Measurements from ENCODE around the gene NUMA1. TPM values are rescaled to one million over a fixed set of nuclear protein-coding genes. Genes with fewer than 3 reads are reported as not detected.

NUMA1 gene
- total RNA-seq, 2 donors from 2014 or later = 130 to 132 TPM

DNA sequence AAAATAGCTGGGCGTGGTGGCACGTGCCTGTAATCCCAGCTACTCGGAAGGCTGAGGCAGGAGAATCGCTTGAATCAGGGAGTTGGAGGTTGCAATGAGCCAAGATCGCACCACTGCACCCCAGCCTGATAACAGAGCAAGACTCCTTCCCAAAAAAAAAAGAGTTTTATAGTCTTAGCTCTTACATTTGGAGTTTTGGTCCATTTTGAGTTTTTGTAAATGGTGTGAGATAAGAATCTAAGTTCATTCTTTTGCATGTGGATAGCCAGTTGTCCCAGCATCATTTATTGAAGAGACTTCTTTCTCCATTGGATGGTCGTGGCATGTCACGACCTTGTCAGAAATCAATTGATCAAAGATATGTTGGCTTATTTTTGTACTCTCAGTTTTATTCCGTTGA is 116.9 kb downstream of the NUMA1 start:
- WGBS, 2 experiments (ENCODE audit: insufficient coverage in 1 of 2, insufficient read length in 1 of 2) = 91 to 97% methylated on average over 4 to 8 of the region's 8 CpGs

DNA sequence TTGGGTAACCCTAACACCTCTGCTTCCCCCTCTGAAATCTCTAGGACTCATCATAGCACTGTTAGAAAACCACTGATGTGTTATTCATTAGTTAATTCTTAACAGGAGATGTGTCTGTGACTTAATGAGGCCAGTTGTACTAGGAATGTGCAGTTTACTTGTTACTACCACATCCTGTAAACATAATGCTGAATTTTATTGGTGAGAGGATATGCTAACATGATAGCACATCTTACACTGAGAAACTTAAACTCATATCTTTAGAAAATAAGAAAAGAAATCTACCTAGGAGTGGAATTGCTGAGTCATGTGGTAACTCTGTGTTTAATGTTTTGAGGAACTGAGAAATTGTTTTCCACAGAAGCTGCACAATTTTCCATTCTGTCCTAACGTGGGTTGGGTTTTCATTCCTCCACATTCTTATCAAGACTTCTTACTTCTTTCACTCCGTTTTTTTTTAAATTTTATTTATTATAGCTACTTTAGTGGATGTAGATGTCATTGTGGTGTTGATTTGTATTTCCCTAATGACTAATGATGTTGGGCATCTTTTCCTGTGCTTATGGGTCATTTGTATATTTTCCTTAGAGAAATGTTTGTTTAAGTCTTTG is 117.8 kb downstream of the NUMA1 start:
- Histone ChIP-seq H3K4me1 (ENCODE audit: control insufficient read depth, insufficient read depth, low read length) (no peaks in the 10 kb centered on the region), H3K9me3 (ENCODE audit: control insufficient read depth, low read length) (peaks cover 11% of the 10 kb centered on the region), H3K4me3 (ENCODE audit: low read length) (no peak overlapping the region), H3K27ac (ENCODE audit: low read depth, low read length) (no peak overlapping the region), H3K36me3 (ENCODE audit: control insufficient read depth, insufficient read depth, low read length) (peaks cover 58% of the 10 kb centered on the region), H3K9ac (ENCODE audit: extremely low read depth, low read length, poor library complexity, severe bottlenecking) (no peak overlapping the region), H3K27me3 (ENCODE audit: control insufficient read depth, insufficient read depth, low read length, poor library complexity, severe bottlenecking) (no peaks in the 10 kb centered on the region)
- Mint-ChIP-seq H3K9me3 (peaks cover 2% of the 10 kb centered on the region), H3K4me1 (no peaks in the 10 kb centered on the region), H3K4me3 (no peak overlapping the region), H3K27me3 (ENCODE audit: insufficient read depth) (no peaks in the 10 kb centered on the region), H3K36me3 (ENCODE audit: low read depth) (peaks cover 48% of the 10 kb centered on the region), H3K27ac (no peak overlapping the region)
- DNase-seq = no peak
- WGBS, 2 experiments (ENCODE audit: insufficient coverage in 1 of 2, insufficient read length in 1 of 2) = 100% methylated on average over 2 of the region's 2 CpGs; no CpG with 5 or more reads in 1 of the 2 experiments
- TF ChIP-seq, protein P1, sequence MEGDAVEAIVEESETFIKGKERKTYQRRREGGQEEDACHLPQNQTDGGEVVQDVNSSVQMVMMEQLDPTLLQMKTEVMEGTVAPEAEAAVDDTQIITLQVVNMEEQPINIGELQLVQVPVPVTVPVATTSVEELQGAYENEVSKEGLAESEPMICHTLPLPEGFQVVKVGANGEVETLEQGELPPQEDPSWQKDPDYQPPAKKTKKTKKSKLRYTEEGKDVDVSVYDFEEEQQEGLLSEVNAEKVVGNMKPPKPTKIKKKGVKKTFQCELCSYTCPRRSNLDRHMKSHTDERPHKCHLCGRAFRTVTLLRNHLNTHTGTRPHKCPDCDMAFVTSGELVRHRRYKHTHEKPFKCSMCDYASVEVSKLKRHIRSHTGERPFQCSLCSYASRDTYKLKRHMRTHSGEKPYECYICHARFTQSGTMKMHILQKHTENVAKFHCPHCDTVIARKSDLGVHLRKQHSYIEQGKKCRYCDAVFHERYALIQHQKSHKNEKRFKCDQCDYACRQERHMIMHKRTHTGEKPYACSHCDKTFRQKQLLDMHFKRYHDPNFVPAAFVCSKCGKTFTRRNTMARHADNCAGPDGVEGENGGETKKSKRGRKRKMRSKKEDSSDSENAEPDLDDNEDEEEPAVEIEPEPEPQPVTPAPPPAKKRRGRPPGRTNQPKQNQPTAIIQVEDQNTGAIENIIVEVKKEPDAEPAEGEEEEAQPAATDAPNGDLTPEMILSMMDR (conservative IDR thresholded peaks at IDR 0.05) = no peak

More for the DNA sequence above, 116.9 kb downstream of the NUMA1 start:
- Mint-ChIP-seq H3K4me3 (no peak overlapping the region), H3K4me1 (no peaks in the 10 kb centered on the region), H3K27me3 (ENCODE audit: insufficient read depth) (no peaks in the 10 kb centered on the region), H3K9me3 (peaks cover 2% of the 10 kb centered on the region), H3K36me3 (ENCODE audit: low read depth) (peaks cover 52% of the 10 kb centered on the region), H3K27ac (no peak overlapping the region)
- no peaks in the 10 kb centered on the region for H3K4me1 ChIP-seq (ENCODE audit: control insufficient read depth, insufficient read depth, low read length)
- no peak overlapping the region for H3K27ac ChIP-seq (ENCODE audit: low read depth, low read length)
- TF ChIP-seq, protein P1 (conservative IDR thresholded peaks at IDR 0.05) = no peak
- peaks cover 11% of the 10 kb centered on the region for H3K9me3 ChIP-seq (ENCODE audit: control insufficient read depth, low read length)
- no peak for DNase-seq
- H3K36me3 ChIP-seq (ENCODE audit: control insufficient read depth, insufficient read depth, low read length) = peaks cover 63% of the 10 kb centered on the region
- no peak overlapping the region for H3K9ac ChIP-seq (ENCODE audit: extremely low read depth, low read length, poor library complexity, severe bottlenecking)
- H3K27me3 ChIP-seq (ENCODE audit: control insufficient read depth, insufficient read depth, low read length, poor library complexity, severe bottlenecking) = no peaks in the 10 kb centered on the region
- no peak overlapping the region for H3K4me3 ChIP-seq (ENCODE audit: low read length)

DNA sequence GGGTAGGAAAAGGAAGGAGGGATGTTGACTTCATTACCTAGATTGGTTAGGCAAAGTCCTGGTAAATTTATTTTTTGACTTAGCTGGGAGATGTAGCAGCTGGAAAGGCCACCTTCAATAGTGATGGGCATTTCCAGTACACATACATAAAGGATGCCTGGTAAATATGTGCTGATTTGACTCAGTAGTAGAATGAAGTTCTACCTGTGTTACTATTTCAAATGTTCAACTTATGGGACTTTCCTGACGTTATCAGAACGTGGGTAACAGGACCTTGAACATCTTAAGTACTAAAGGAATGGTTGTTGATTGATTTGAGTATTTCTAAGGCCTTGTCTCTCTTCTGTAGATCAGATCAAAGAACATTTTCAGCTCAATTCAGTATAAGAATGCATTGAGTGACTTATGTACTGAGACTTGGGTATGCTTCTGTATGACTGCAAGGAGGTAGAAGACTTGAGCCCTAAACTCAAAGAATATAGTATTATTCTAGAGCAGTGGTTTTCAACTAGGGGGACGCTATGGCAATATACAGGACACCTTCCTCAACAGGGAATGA is 124.4 kb downstream of the NUMA1 start:
- TF ChIP-seq, protein P1 (conservative IDR thresholded peaks at IDR 0.05) = no peak
- 67 to 100% methylated on average over 2 to 3 of the region's 3 CpGs for WGBS, 2 experiments (ENCODE audit: insufficient coverage in 1 of 2, insufficient read length in 1 of 2)
- no peaks in the 10 kb centered on the region for H3K4me1 ChIP-seq (ENCODE audit: control insufficient read depth, insufficient read depth, low read length)
- Mint-ChIP-seq H3K27ac (no peak overlapping the region), H3K4me1 (peaks cover 10% of the 10 kb centered on the region), H3K4me3 (no peak overlapping the region), H3K27me3 (ENCODE audit: insufficient read depth) (no peaks in the 10 kb centered on the region), H3K36me3 (ENCODE audit: low read depth) (peaks cover 15% of the 10 kb centered on the region), H3K9me3 (no peaks in the 10 kb centered on the region)
- no peak for DNase-seq
- no peak overlapping the region for H3K9ac ChIP-seq (ENCODE audit: extremely low read depth, low read length, poor library complexity, severe bottlenecking)
- H3K4me3 ChIP-seq (ENCODE audit: low read length) = no peak overlapping the region
- no peak overlapping the region for H3K27ac ChIP-seq (ENCODE audit: low read depth, low read length)
- H3K36me3 ChIP-seq (ENCODE audit: control insufficient read depth, insufficient read depth, low read length) = peaks cover 9% of the 10 kb centered on the region
- peaks cover 4% of the 10 kb centered on the region for H3K9me3 ChIP-seq (ENCODE audit: control insufficient read depth, low read length)
- no peaks in the 10 kb centered on the region for H3K27me3 ChIP-seq (ENCODE audit: control insufficient read depth, insufficient read depth, low read length, poor library complexity, severe bottlenecking)

Small RNA genes lying within 50 kb of the gene (microRNA-seq; reads per million reads assigned to microRNA genes)
- not detected for gene MIR3165 (ENCODE audit: borderline microRNAs expressed)

Other genes starting within 250 kb of the NUMA1 start
- gene DEFB108B, start 247.3 kb downstream of the NUMA1 start, total RNA-seq = not detected
- not detected for gene DEFB131B, start 202.1 kb downstream of the NUMA1 start, total RNA-seq
- 10 to 100 TPM; 11.4 to 15.2 TPM for gene XNDC1N, start 151.9 kb downstream of the NUMA1 start, total RNA-seq
- gene RNF121, start 151.5 kb downstream of the NUMA1 start, total RNA-seq = 10 to 100 TPM; 50.9 to 52.2 TPM
- 10 to 100 TPM; 10.8 to 13.0 TPM for gene IL18BP, start 81.6 kb downstream of the NUMA1 start, total RNA-seq
- gene LRRC51, start 308 bp upstream of the NUMA1 start, total RNA-seq = 1 to 10 TPM; 8.0 to 9.5 TPM
- gene LAMTOR1, start 22.8 kb upstream of the NUMA1 start, total RNA-seq = 100 to 1,000 TPM in 1 of 2 donors, 10 to 100 TPM in 1; 92.0 to 104 TPM
- gene TOMT, start 25.4 kb upstream of the NUMA1 start, total RNA-seq = not detected
- 10 to 100 TPM; 51.2 to 54.9 TPM for gene ANAPC15, start 32.2 kb upstream of the NUMA1 start, total RNA-seq
- not detected for gene FOLR3, start 55.2 kb upstream of the NUMA1 start, total RNA-seq
- gene FOLR1, start 111.6 kb upstream of the NUMA1 start, total RNA-seq = 10 to 100 TPM; 13.8 to 19.3 TPM
- not detected for gene FOLR2, start 136.3 kb upstream of the NUMA1 start, total RNA-seq
- gene INPPL1, start 144.2 kb upstream of the NUMA1 start, total RNA-seq = 100 to 1,000 TPM; 230 to 325 TPM
- gene PHOX2A, start 163.6 kb upstream of the NUMA1 start, total RNA-seq = under 1 TPM in 1 of 2 donors, not detected in 1; 0.92 TPM